HG02588 (cell line): Measurements from ENCODE around the gene PUSL1.

ENCODE experiments used
- ATAC-seq: cut with Tn5 transposase; IDR thresholded peaks from one replicate; pipeline ENCODE4 v1.9.1; 2021; ENCODE audit warnings: mild to moderate bottlenecking, moderate library complexity; ENCODE audit not compliant: unreplicated experiment

The PUSL1 gene

DNA sequence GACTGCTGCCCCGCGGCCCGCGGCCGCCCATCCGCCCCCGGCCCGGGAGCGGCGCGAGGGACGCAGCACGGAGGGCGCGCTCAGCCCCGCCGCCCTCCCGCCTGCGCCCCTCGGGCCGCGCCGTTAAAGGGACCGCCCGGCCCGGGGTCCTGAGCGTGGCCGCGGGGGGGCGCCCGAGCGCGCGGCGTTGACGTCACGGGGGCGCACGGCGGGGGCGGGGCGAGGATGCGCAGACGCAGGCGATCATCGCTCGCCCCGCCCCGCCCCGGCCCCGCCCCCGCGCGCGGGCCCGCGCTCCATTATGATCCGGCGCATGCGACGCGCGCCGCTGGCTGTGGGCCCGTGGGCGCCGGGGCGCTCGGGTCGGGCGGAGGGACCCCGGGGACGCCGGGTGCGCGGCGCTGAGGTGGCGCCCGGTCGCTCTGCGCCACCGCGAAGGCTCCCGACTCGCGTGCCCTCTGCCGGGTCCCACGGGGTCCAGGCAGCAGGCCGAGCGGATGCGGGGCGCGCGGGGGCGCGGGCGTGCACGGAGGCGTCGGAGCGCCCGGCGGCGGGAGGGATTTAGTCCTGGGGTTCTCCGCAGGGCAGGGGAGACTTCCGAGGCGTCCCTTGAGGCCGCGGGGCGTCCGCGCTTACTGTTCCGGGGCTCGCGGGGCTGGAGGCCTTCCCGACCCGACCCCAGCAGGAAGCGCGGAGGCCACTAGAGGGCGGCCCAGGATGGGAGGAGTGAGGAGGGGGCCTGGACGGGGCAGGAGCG is 41.0 kb downstream of the PUSL1 start, which contains the start of gene DVL1:
DVL1 (minus strand) TSS at position 163 of the 757 bp plus-strand sequence. CDS start 353 bp downstream, outside the sequence.
- ATAC-seq: peak; percentile 57

- ATAC-seq: no peak
Observed at GRCh38 chr1:1351511-1352427, 43.4 kb downstream of the PUSL1 start.

DNA sequence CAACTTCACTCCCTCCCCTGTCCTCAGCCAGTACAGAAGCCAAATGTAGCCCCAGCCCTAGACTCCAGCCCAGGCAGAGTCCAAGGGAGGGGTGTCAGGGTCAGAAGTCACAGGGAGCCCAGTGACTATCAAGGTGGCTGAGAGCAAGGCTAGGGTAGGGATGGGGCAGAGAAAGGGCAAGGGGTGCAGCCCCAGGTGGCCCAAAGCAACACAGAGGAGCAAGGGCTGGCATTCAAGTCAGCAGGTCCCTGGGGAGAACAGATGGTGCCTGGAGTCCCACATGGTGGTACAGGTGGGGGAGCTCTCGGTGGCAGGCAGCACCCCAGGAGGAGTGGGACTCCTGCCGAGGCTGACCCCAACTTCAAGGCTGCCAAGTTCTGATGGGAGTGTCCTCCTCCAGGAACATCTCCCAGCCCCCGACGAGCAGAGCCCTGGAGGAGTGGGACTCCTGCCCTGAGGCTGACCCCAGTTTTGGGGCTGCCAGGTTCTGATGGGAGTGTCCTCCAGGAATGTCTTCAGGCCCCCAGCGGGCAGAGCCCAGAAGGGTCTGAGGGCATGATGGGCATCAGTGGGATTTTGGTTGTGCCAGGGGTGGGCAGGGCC is 44.5 kb downstream of the PUSL1 start:
- ATAC-seq: no peak

GRCh38 chr1:1353389-1354151 is 45.2 kb downstream of the PUSL1 start:
- ATAC-seq: no peak

- no peak for ATAC-seq
Observed at GRCh38 chr1:1354271-1355247, 46.2 kb downstream of the PUSL1 start.

DNA sequence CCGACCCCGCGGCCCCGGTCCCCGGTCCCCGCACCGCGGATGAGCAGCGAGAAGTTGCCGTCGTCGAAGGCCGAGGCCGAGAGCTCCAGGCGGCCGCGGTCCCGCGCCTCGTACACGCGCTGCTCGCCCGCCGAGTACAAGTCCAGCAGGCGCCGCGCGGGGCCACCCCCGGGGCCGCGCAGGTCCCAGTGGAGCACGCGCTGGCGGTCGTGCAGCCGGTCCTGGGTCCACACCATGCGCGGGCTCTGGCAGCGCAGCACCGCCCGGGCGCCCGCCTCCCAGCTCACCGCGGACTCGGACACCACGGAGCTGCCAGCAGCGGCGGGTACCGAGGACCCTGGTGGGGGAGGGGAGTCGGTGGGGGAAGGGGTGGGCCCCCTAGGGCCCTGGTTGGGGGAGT is 47.0 kb downstream of the PUSL1 start:
- ATAC-seq: no peak

- no peak for ATAC-seq
Observed at GRCh38 chr1:1356166-1356795, 47.9 kb downstream of the PUSL1 start.

GRCh38 chr1:1356796-1357401 is 48.5 kb downstream of the PUSL1 start:
- no peak for ATAC-seq

DNA sequence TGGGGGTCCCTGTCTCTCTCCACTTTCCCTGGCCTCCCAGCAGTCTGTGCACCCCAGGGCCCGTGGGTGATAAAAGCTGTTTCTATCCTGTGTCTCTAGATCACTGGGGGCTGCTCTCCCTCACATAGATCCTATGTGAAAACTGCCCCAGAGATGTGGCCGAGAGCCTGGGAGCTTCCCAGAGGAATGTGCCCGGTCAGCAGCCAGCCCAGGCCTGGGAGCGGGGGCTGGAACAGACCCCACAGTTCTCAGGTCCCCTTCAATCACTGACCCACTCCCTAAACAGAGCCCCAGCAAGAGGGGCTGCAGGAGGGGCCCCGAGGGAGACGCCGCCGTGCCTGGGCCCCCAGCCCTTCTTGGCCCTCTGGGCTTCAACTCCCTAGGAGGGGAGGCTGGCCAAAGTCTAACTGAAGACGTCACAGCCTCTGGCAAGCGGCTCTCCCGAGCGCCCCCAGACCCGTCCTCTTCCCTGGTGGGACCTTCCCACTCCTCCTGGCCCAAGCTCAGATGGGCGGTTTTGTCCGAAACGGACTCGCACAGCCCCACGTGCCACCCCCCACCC is 49.6 kb downstream of the PUSL1 start:
- ATAC-seq: no peak

- no peak for ATAC-seq
Observed at GRCh38 chr1:1358433-1359271, 50.3 kb downstream of the PUSL1 start, which contains the start of gene MXRA8. MXRA8 (minus strand) TSS chr1:1358555; CDS start chr1:1358504, 51 bp downstream.

GRCh38 chr1:1359308-1359663 is 50.9 kb downstream of the PUSL1 start:
- ATAC-seq: no peak

GRCh38 chr1:1359664-1360468 is 51.5 kb downstream of the PUSL1 start:
- no peak for ATAC-seq

GRCh38 chr1:1360506-1361169 is 52.2 kb downstream of the PUSL1 start:
- no peak for ATAC-seq
